Measurements from ENCODE around the gene IL27RA. TPM values are rescaled to one million over a fixed set of nuclear protein-coding genes. Genes with fewer than 3 reads are reported as not detected.

Gene IL27RA
- total and polyA plus RNA-seq, 2 donors (not counting 3 experiments of a cell fraction or from before 2014, with no cell fraction given), result 1.6 to 4.5 TPM

GRCh38 chr19:14091081-14091812, 59.7 kb downstream of the IL27RA start:
- peak overlapping the region; percentile 52 to 94 (median 86) for H3K4me3 ChIP-seq (replicated peaks in 1 of 3; ENCODE audit: insufficient read depth in 1 of 3, low read depth in 1 of 3, low read length in 3 of 3)
- POLR2A ChIA-PET, result no interaction called here
- intact Hi-C loops (cut with micrococcal nuclease), result loop anchor here (1.0 to 2.0 kb wide), 2 partner anchors 26 to 45 kb away; partner anchors contain the start of genes ASF1B and PRKACA

More at GRCh38 chr19:14091081-14091812, 59.7 kb downstream of the IL27RA start:
- no peaks in the 10 kb centered on the region for H3K27me3 ChIP-seq (ENCODE audit: control insufficient read depth in 2 of 2, insufficient read depth in 2 of 2, low read length in 2 of 2)
- H3K9me3 ChIP-seq (replicated peaks; ENCODE audit: control insufficient read depth, insufficient read depth, low read length), result peaks cover 3% of the 10 kb centered on the region
- H3K4me2 ChIP-seq (ENCODE audit: insufficient read depth, low read length), result peak overlapping the region; percentile 94
- peak overlapping the region; percentile 65 for H3K27ac ChIP-seq (ENCODE audit: insufficient read depth, low read depth, low read length)
- H3K9ac ChIP-seq (replicated peaks; ENCODE audit: extremely low read depth, insufficient read depth, low read length), result peak overlapping the region; percentile 78
- peaks cover 0 to 9% of the 10 kb centered on the region in 2 experiments for H3K36me3 ChIP-seq (ENCODE audit: control insufficient read depth in 2 of 2, extremely low read depth in 1 of 2, insufficient read depth in 2 of 2, low read length in 2 of 2)
- no TSS peak for BruUV-seq (replicated peaks)
- H3K9me1 ChIP-seq (replicated peaks; ENCODE audit: control insufficient read depth, extremely low read depth, insufficient read depth, low read length), result no peaks in the 10 kb centered on the region
- FAIRE-seq (peak; percentile 46), DNase-seq (ENCODE audit: low read depth, low spot score) (peak; percentile 66)
- no peaks in the 10 kb centered on the region for H3K79me2 ChIP-seq (ENCODE audit: control insufficient read depth, insufficient read depth, low read length)
- H3K4me1 ChIP-seq (ENCODE audit: control insufficient read depth, extremely low read depth, insufficient read depth, low read length), result peaks cover 9% of the 10 kb centered on the region
- dilution Hi-C loops (cut with MboI; ENCODE audit: extremely low pct_ligation_motif_present, low sequenced_read_pairs), result no loop called here
- TF ChIP-seq POLR2AphosphoS5 (IDR thresholded peaks at IDR 0.05; ENCODE audit: insufficient read depth, low read depth, low read length) (peak; percentile 34), MYC (IDR thresholded peaks at IDR 0.05; ENCODE audit: low read depth, low read length) (no peak), GATA2 (IDR thresholded peaks at IDR 0.05; ENCODE audit: insufficient read depth, insufficient read length, low read depth, low read length) (no peak), MAX (IDR thresholded peaks at IDR 0.05; ENCODE audit: insufficient read depth, insufficient read length) (no peak), CTCF (IDR thresholded peaks at IDR 0.05; ENCODE audit: extremely low read depth in 1 of 2, insufficient read depth in 1 of 2, low read depth in 1 of 2, low read length in 2 of 2) (peak in 1 of 2 donors; percentile 27), FOS (IDR thresholded peaks at IDR 0.05; ENCODE audit: borderline replicate concordance, insufficient read depth, low read length) (no peak), EZH2 (IDR thresholded peaks at IDR 0.05; ENCODE audit: borderline replicate concordance, low read depth, low read length, severe bottlenecking) (no peak), POLR2A (IDR thresholded peaks at IDR 0.05; ENCODE audit: low read depth, low read length) (no peak), JUN (IDR thresholded peaks at IDR 0.05; ENCODE audit: borderline replicate concordance, insufficient read depth, insufficient read length, low read depth) (no peak)
- peak overlapping the region; percentile 83 for H2AFZ ChIP-seq (ENCODE audit: low read depth, low read length)
- H4K20me1 ChIP-seq (replicated peaks; ENCODE audit: control insufficient read depth, extremely low read depth, insufficient read depth, low read length), result no peaks in the 10 kb centered on the region
- CTCF ChIA-PET, result interaction anchor here (1.3 kb wide), 1 partner anchor 19 kb away, joined by 5 read pairs; the partner anchor contains the start of gene MISP3

All from endothelial cell of umbilical vein (primary cell).